GM12878 (cell line): ENCODE measurements around the gene CYS1.

Source experiments
- CEBPB ChIP-seq, 2 experiments: fragments of 150-350 bp in 1 of 2; IDR thresholded peaks; 2 replicates each; pipeline ENCODE4 v1.6.1; 2012 to 2014; ENCODE audit warnings: low read depth in 2 of 2, low read length in 2 of 2, borderline replicate concordance in 1 of 2, inconsistent platforms in 1 of 2
- CTCF ChIP-seq, 3 experiments: IDR thresholded peaks in 2 of 3; conservative IDR thresholded peaks in 1 of 3; 2 replicates each; pipeline ENCODE4 v1.5.1; 2011; ENCODE audit warnings: low read depth in 3 of 3, low read length in 3 of 3, mild to moderate bottlenecking in 3 of 3, control low read depth in 2 of 3, moderate library complexity in 2 of 3, inconsistent platforms in 1 of 3, mixed read lengths in 1 of 3; ENCODE audit not compliant: control insufficient read depth in 2 of 3, insufficient read depth in 1 of 3; ENCODE audit errors: extremely low read depth in 1 of 3
- EGR1 ChIP-seq, 2 experiments: IDR thresholded peaks; 1 replicate in 1 of 2; 2 replicates in 1 of 2; pipeline ENCODE4 v1.6.1; 2011 to 2012; ENCODE audit warnings: low read depth in 2 of 2, low read length in 2 of 2, borderline replicate concordance in 1 of 2, mild to moderate bottlenecking in 1 of 2, moderate library complexity in 1 of 2
- EZH2 ChIP-seq: IDR thresholded peaks from 2 replicates; pipeline ENCODE4 v1.6.1; 2012; ENCODE audit warnings: low read depth, mild to moderate bottlenecking, control low read depth, inconsistent platforms, low read length, borderline replicate concordance; ENCODE audit not compliant: control insufficient read depth
- GABPA ChIP-seq: IDR thresholded peaks from 2 replicates; pipeline ENCODE4 v1.6.1; 2014; ENCODE audit warnings: antibody characterized with exemption, low read depth, mild to moderate bottlenecking, inconsistent platforms
- HDAC6 ChIP-seq: fragments of 200-600 bp; sonication (generic); IDR thresholded peaks from one replicate; pipeline ENCODE4 v1.8.0; 2017; ENCODE audit warnings: antibody characterized with exemption; ENCODE audit not compliant: unreplicated experiment
- LARP7 ChIP-seq: fragments of 450-650 bp; IDR thresholded peaks from 2 replicates; pipeline ENCODE4 v1.6.1; 2017; ENCODE audit warnings: mild to moderate bottlenecking
- MEF2B ChIP-seq: fragments of 450-650 bp; IDR thresholded peaks from 2 replicates; pipeline ENCODE4 v1.6.1; 2018; ENCODE audit warnings: mild to moderate bottlenecking, moderate library complexity; ENCODE audit not compliant: partially characterized antibody, poor library complexity, severe bottlenecking
- PBX3 ChIP-seq: IDR thresholded peaks from 2 replicates; pipeline ENCODE4 v1.6.1; 2011; ENCODE audit warnings: mild to moderate bottlenecking, low read depth, low read length, moderate library complexity; ENCODE audit not compliant: insufficient replicate concordance
- POLR2A ChIP-seq: IDR thresholded peaks from 2 replicates; pipeline ENCODE4 v1.6.1; 2011; ENCODE audit warnings: low read depth, mild to moderate bottlenecking, low read length
- REST ChIP-seq: IDR thresholded peaks from 2 replicates; pipeline ENCODE4 v1.6.1; 2012; ENCODE audit warnings: mild to moderate bottlenecking, low read depth, low read length
- SPI1 ChIP-seq: IDR thresholded peaks from 2 replicates; pipeline ENCODE4 v1.6.1; 2011; ENCODE audit warnings: low read depth, mild to moderate bottlenecking, low read length, moderate library complexity, borderline replicate concordance; ENCODE audit not compliant: insufficient read depth
- USF1 ChIP-seq: IDR thresholded peaks from 2 replicates; pipeline ENCODE4 v1.6.1; 2011; ENCODE audit warnings: borderline replicate concordance, low read depth, mild to moderate bottlenecking, moderate library complexity, mixed read lengths, low read length; ENCODE audit not compliant: insufficient read depth; ENCODE audit errors: extremely low read length
- USF2 ChIP-seq: IDR thresholded peaks from 2 replicates; pipeline ENCODE4 v1.6.1; 2011; ENCODE audit warnings: low read depth, low read length, improper control_type of control experiment, borderline replicate concordance

- peak; percentile 17; the same call in 1 of the 2 replicates for TF ChIP-seq POLR2A
- TF ChIP-seq REST = no peak
- TF ChIP-seq CTCF (IDR thresholded peaks at IDR 0.05 in 2 of 3, conservative IDR thresholded peaks at IDR 0.05 in 1 of 3; ENCODE audit: control insufficient read depth in 2 of 3, extremely low read depth in 1 of 3, insufficient read depth in 1 of 3, low read depth in 3 of 3, low read length in 3 of 3) = peak in 2 of 3 experiments; percentile 28 to 55; a peak in 3 of 6 replicates
- peak in 1 of 2 experiments; percentile 50; a peak in 1 of 3 replicates for TF ChIP-seq EGR1 (IDR thresholded peaks at IDR 0.05; ENCODE audit: borderline replicate concordance in 1 of 2, low read depth in 2 of 2, low read length in 2 of 2)
- peak; percentile 10 for TF ChIP-seq HDAC6
- no peak for TF ChIP-seq GABPA
- TF ChIP-seq CEBPB (IDR thresholded peaks at IDR 0.05; ENCODE audit: borderline replicate concordance in 1 of 2, low read depth in 2 of 2, low read length in 2 of 2) = no peak
- no peak for TF ChIP-seq EZH2
- no peak for TF ChIP-seq USF2
- TF ChIP-seq MEF2B = no peak
- no peak; the same call in 1 of the 2 replicates for TF ChIP-seq LARP7
- TF ChIP-seq SPI1 = no peak
- TF ChIP-seq USF1 = no peak
- TF ChIP-seq PBX3 = no peak
Observed at GRCh38 chr2:10079870-10080535, at the start of gene CYS1.
